B cell (primary cell): ENCODE data around the gene ANKRD44. TPM values are rescaled to one million over a fixed set of nuclear protein-coding genes. Genes with fewer than 3 reads are reported as not detected.

Experiments used
- ATAC-seq: fragments of 200-7000 bp; cut with Tn5 transposase; one replicate; pipeline ENCODE4 v1.10.0; 2021; ENCODE audit warnings: low read depth, mild to moderate bottlenecking, moderate number of reproducible peaks, moderate library complexity
- CTCF ChIA-PET: fragments of 350-600 bp; sonication (Branson Sonifier 250); formaldehyde crosslinking; loops from one replicate; lab custom pipeline; 2021; ENCODE audit warnings: antibody characterized with exemption, inconsistent platforms; lab: Charles Lee
- POLR2A ChIA-PET: fragments of 350-600 bp; sonication (Branson Sonifier 250); formaldehyde crosslinking; loops from one replicate; lab custom pipeline; 2021; ENCODE audit warnings: antibody characterized with exemption; lab: Charles Lee
- DNase-seq: peaks from one replicate; pipeline ENCODE4 v3.0.0; 2013
- H2AFZ ChIP-seq: 2 replicates; pipeline ENCODE4 v1.6.1; 2012; ENCODE audit warnings: mild to moderate bottlenecking, low read depth, low read length; ENCODE audit not compliant: insufficient read depth, poor library complexity, severe bottlenecking
- H3K27ac ChIP-seq, 2 donors: 1 replicate in 1 of 2; 2 replicates in 1 of 2; pipeline ENCODE4 v1.5.1; 2012 to 2013; ENCODE audit warnings: low read length in 2 of 2, mild to moderate bottlenecking in 2 of 2, moderate library complexity in 1 of 2
- H3K27me3 ChIP-seq, 4 experiments: fragments of 200-600 bp in 1 of 4; sonication (generic) in 1 of 4; replicated peaks in 1 of 4; 1 replicate in 2 of 4; 2 replicates in 2 of 4; pipeline versions ENCODE4 v1.6.1 to v1.7.0; 2013 to 2016; ENCODE audit warnings: low read length in 3 of 4, mild to moderate bottlenecking in 2 of 4, mixed read lengths in 1 of 4, moderate library complexity in 1 of 4; ENCODE audit not compliant: insufficient read depth in 4 of 4, control insufficient read depth in 3 of 4; ENCODE audit errors: control extremely low read depth in 1 of 4
- H3K36me3 ChIP-seq, 2 experiments: replicated peaks in 1 of 2; 1 replicate in 1 of 2; 2 replicates in 1 of 2; pipeline versions ENCODE4 v1.6.1 to v1.7.1; 2013; ENCODE audit warnings: low read length in 1 of 2; ENCODE audit not compliant: insufficient read depth in 2 of 2, control insufficient read depth in 1 of 2; ENCODE audit errors: control extremely low read depth in 1 of 2, extremely low read depth in 1 of 2
- H3K4me1 ChIP-seq, 2 donors: fragments of 200-600 bp in 1 of 2; sonication (generic) in 1 of 2; 1 replicate in 1 of 2; 2 replicates in 1 of 2; pipeline versions ENCODE4 v1.5.1 to v1.6.1; 2013 to 2017; ENCODE audit warnings: low read length in 2 of 2; ENCODE audit not compliant: control insufficient read depth in 2 of 2, insufficient read depth in 2 of 2
- H3K4me2 ChIP-seq: replicated peaks from 2 replicates; pipeline ENCODE3; 2012; ENCODE audit warnings: mild to moderate bottlenecking, low read depth, low read length; ENCODE audit not compliant: poor library complexity, severe bottlenecking
- H3K4me3 ChIP-seq, 5 experiments: fragments of 200-600 bp in 1 of 5; sonication (generic) in 1 of 5; 1 replicate in 3 of 5; 2 replicates in 2 of 5; pipeline versions ENCODE4 v1.5.1 to v1.7.0; 2011 to 2016; ENCODE audit warnings: low read length in 4 of 5, mild to moderate bottlenecking in 4 of 5, low read depth in 2 of 5, control low read depth in 1 of 5, moderate library complexity in 1 of 5; ENCODE audit not compliant: insufficient read depth in 1 of 5; ENCODE audit errors: control extremely low read depth in 1 of 5, extremely low read depth in 1 of 5
- H3K79me2 ChIP-seq: fragments of 200-600 bp; sonication (generic); one replicate; pipeline ENCODE4 v1.6.0; 2016; ENCODE audit warnings: low read length; ENCODE audit not compliant: control insufficient read depth, insufficient read depth
- H3K9ac ChIP-seq: fragments of 200-600 bp; sonication (generic); 2 replicates; pipeline ENCODE4 v1.6.1; 2017; ENCODE audit warnings: mild to moderate bottlenecking, low read length, moderate library complexity
- H3K9me3 ChIP-seq, 3 donors: one replicate each; pipeline versions ENCODE4 v1.6.1 to v1.7.1; 2013; ENCODE audit warnings: low read length in 2 of 3; ENCODE audit not compliant: control insufficient read depth in 2 of 3, insufficient read depth in 1 of 3; ENCODE audit errors: control extremely low read depth in 1 of 3
- H4K20me1 ChIP-seq: 2 replicates; pipeline ENCODE4 v1.6.0; 2012; ENCODE audit warnings: mild to moderate bottlenecking, low read length; ENCODE audit not compliant: insufficient read depth, control insufficient read depth, poor library complexity, severe bottlenecking
- H3K27ac Mint-ChIP-seq: one replicate; pipeline ENCODE4 v1.8.0; 2021; ENCODE audit warnings: mixed read lengths
- H3K27me3 Mint-ChIP-seq: one replicate; pipeline ENCODE4 v1.8.0; 2021; ENCODE audit warnings: mixed read lengths
- H3K4me1 Mint-ChIP-seq: one replicate; pipeline ENCODE4 v1.8.0; 2021; ENCODE audit warnings: mixed read lengths
- H3K4me3 Mint-ChIP-seq: one replicate; pipeline ENCODE4 v1.8.0; 2021; ENCODE audit warnings: mixed read lengths
- H3K9me3 Mint-ChIP-seq: one replicate; pipeline ENCODE4 v1.8.0; 2022; ENCODE audit warnings: mixed read lengths; ENCODE audit not compliant: insufficient read depth
- EZH2 ChIP-seq: IDR thresholded peaks from 2 replicates; pipeline ENCODE4 v1.6.1; 2012; ENCODE audit warnings: borderline replicate concordance, low read depth, mild to moderate bottlenecking, moderate library complexity, low read length; ENCODE audit not compliant: insufficient read depth, poor library complexity, severe bottlenecking
- WGBS: methylation state at CpG from one replicate; pipeline ENCODE4 v1.1.5; 2013; ENCODE audit warnings: missing lambda C conversion rate; ENCODE audit not compliant: insufficient coverage; 5-methylcytosine and 5-hydroxymethylcytosine counted together
- intact Hi-C: fragments of 100-400 bp; cut with micrococcal nuclease; formaldehyde crosslinking; loops from one replicate; pipeline ENCODE4 v1.10.0; 2022
- polyA plus RNA-seq: library from polyadenylated mRNA; depleted of rRNA; stranded (reverse); fragments of >200 nt; gene quantifications from 2 replicates; pipeline ENCODE4 v1.2.3, GENCODE V29; 2012
- total RNA-seq, 2 donors: library from RNA; stranded (reverse); fragments of 120-200 nt in 1 of 2; gene quantifications; 1 replicate in 1 of 2; 2 replicates in 1 of 2; pipeline versions ENCODE4 v1.2.3 to v1.2.4, GENCODE V29; 2013 to 2022
- TF ChIP-seq, protein P1 (sequence below): fragments of 200-600 bp; IDR thresholded peaks from one replicate; pipeline ENCODE4 v1.8.0; 2022; ENCODE audit warnings: antibody characterized with exemption, mild to moderate bottlenecking

Gene ANKRD44
- total and polyA plus RNA-seq, 2 donors (not counting 1 experiment from before 2014, with no cell fraction given): 92.6 to 457 TPM

DNA sequence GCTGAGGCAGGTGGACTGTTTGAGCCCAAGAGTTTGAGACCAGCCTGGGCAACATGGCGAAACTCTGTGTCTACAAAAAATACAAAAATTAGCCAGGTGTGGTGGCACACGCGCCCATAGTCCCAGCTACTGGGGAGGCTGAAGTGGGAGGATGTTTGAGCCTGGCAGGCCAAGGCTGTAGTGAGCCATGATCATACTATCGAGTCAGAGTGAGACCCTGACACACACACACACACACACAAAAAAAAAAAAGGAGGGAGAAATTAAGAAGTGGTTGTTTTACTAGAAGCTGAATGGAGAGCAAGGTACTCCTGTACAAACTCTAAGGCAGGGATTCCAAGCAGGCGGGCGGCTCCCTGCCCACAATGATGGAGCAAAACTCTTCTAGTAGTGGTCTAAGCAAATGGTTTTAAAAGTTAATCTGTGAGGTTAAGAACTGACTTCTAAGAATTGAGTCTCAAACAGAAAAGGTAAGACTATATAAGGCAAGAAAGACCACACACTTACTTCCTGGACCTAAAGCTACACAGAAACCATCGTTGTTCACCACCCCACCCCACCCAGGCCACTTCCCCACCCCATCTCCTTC is 2.6 kb downstream of the ANKRD44 start:
- peaks cover 1 to 13% of the 10 kb centered on the region in 2 experiments for H3K36me3 ChIP-seq
- no peaks in the 10 kb centered on the region for H3K9me3 ChIP-seq
- ChIA-PET POLR2A (interaction anchor here (0.7 to 4.6 kb wide), 17 partner anchors 11 to 163 kb away, joined by 3 to 38 read pairs (median 7); no protein-coding TSS in a partner anchor), CTCF (interaction anchor here (0.9 to 18.0 kb wide), 24 partner anchors 11 to 195 kb away, joined by 3 to 336 read pairs (median 5); no protein-coding TSS in a partner anchor)
- intact Hi-C loops: loop anchor here (1.0 to 2.0 kb wide), 3 partner anchors 11 to 46 kb away; no protein-coding TSS in a partner anchor
- no peaks in the 10 kb centered on the region for H3K27me3 ChIP-seq
- H3K4me3 ChIP-seq: peak overlapping the region; percentile 73 to 97 (median 92)
- no peak overlapping the region for H2AFZ ChIP-seq
- peak overlapping the region; percentile 75 to 86 for H3K27ac ChIP-seq
- H3K9me3 Mint-ChIP-seq: no peaks in the 10 kb centered on the region
- peaks cover 61% of the 10 kb centered on the region for H3K4me1 Mint-ChIP-seq
- peaks cover 84% of the 10 kb centered on the region for H3K79me2 ChIP-seq
- no peak for ATAC-seq
- peak; percentile 37 for DNase-seq
- peak overlapping the region; percentile 97 for H3K4me3 Mint-ChIP-seq
- WGBS: 0% methylated on average over 2 of the region's 7 CpGs
- H3K4me2 ChIP-seq: peak overlapping the region; percentile 75
- H3K27ac Mint-ChIP-seq: peak overlapping the region; percentile 92
- no peaks in the 10 kb centered on the region for H4K20me1 ChIP-seq
- peaks cover 56 to 59% of the 10 kb centered on the region in 2 donors for H3K4me1 ChIP-seq
- H3K27me3 Mint-ChIP-seq: no peaks in the 10 kb centered on the region
- TF ChIP-seq, protein P1, sequence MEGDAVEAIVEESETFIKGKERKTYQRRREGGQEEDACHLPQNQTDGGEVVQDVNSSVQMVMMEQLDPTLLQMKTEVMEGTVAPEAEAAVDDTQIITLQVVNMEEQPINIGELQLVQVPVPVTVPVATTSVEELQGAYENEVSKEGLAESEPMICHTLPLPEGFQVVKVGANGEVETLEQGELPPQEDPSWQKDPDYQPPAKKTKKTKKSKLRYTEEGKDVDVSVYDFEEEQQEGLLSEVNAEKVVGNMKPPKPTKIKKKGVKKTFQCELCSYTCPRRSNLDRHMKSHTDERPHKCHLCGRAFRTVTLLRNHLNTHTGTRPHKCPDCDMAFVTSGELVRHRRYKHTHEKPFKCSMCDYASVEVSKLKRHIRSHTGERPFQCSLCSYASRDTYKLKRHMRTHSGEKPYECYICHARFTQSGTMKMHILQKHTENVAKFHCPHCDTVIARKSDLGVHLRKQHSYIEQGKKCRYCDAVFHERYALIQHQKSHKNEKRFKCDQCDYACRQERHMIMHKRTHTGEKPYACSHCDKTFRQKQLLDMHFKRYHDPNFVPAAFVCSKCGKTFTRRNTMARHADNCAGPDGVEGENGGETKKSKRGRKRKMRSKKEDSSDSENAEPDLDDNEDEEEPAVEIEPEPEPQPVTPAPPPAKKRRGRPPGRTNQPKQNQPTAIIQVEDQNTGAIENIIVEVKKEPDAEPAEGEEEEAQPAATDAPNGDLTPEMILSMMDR: no peak
- TF ChIP-seq EZH2: no peak
- H3K9ac ChIP-seq: peak overlapping the region; percentile 94
